ENCODE results near the gene GRHPR.
"Not testable (repeated sequence)": the region's sequence is repeated elsewhere in the genome, so short reads cannot be mapped to it uniquely, and the experiment has no call there.

The GRHPR gene

GRCh38 chr9:37424204-37424685, 1.7 kb downstream of the GRHPR start:
- DNase-seq, result no peak

GRCh38 chr9:37424686-37425297, 2.3 kb downstream of the GRHPR start:
- no peak for DNase-seq

GRCh38 chr9:37425298-37425752, 2.8 kb downstream of the GRHPR start:
- no peak for DNase-seq

GRCh38 chr9:37426431-37426830, 3.9 kb downstream of the GRHPR start:
- not testable (repeated sequence) for DNase-seq

GRCh38 chr9:37426846-37427245, 4.3 kb downstream of the GRHPR start:
- no peak for DNase-seq

- DNase-seq, result no peak
Measured at GRCh38 chr9:37428345-37428744, 5.8 kb downstream of the GRHPR start.

- no peak for DNase-seq
Measured at GRCh38 chr9:37429441-37430285, 7.2 kb downstream of the GRHPR start.

- no peak for DNase-seq
Measured at GRCh38 chr9:37430841-37431597, 8.5 kb downstream of the GRHPR start.

- no peak for DNase-seq
Measured at GRCh38 chr9:37432020-37432419, 9.5 kb downstream of the GRHPR start.

GRCh38 chr9:37433867-37434371, 11.4 kb downstream of the GRHPR start:
- no peak for DNase-seq

- no peak for DNase-seq
Measured at GRCh38 chr9:37436540-37436939, 14.0 kb downstream of the GRHPR start.

GRCh38 chr9:37437010-37437409, 14.5 kb downstream of the GRHPR start:
- no peak for DNase-seq

GRCh38 chr9:37437621-37438020, 15.1 kb downstream of the GRHPR start:
- DNase-seq, result no peak

GRCh38 chr9:37438359-37438758, 15.9 kb downstream of the GRHPR start:
- DNase-seq, result no peak

GRCh38 chr9:37441776-37442370, 19.4 kb downstream of the GRHPR start:
- DNase-seq, result no peak

GRCh38 chr9:37442556-37442955, 20.1 kb downstream of the GRHPR start:
- DNase-seq, result no peak

GRCh38 chr9:37443566-37443965, 21.1 kb downstream of the GRHPR start:
- no peak for DNase-seq

GRCh38 chr9:37444890-37445289, 22.4 kb downstream of the GRHPR start:
- no peak for DNase-seq

GRCh38 chr9:37445832-37446231, 23.3 kb downstream of the GRHPR start:
- no peak for DNase-seq

GRCh38 chr9:37446401-37446800, 23.9 kb downstream of the GRHPR start:
- DNase-seq, result no peak

GRCh38 chr9:37447111-37447510, 24.6 kb downstream of the GRHPR start:
- no peak for DNase-seq

- DNase-seq, result no peak
Measured at GRCh38 chr9:37449862-37450632, 27.6 kb downstream of the GRHPR start.
